ENCODE measurements around the gene SMC6.

Gene SMC6

DNA sequence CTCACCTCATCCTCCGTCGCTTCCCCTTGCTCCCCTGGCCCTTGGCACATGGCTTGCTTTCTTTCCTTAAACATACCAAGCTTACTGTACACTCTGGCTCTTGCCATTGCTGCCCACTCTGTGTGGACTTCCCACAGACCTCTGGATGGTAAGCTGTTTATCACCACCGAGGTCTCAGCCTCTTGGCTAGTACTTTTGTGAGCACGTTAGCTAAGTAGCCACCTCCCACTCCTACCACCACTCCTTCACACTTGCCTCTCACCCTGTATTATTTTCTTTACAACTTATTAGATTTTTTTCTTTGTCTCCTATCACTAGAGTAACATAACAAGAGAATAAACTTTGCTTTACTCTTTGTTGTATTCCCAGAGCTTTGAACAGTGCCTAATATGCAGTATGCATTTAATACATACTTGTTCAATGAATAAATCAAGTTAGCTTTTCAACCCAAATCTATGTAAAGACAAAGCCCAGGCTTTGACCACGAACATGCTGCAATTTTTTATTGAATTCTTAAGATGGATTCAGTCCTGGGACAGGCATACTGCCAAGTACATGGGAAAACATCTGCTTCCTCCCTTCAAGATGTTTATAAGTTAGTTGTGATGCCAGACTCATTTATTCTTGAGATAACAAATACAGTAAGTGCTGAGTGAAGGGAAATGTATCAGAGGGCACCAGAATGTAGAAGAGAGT, 37.7 kb upstream of the SMC6 start:
- no peaks in the 10 kb centered on the region for H3K4me1 ChIP-seq
- H3K27ac ChIP-seq: no peak overlapping the region
- peaks cover 0 to 3% of the 10 kb centered on the region in 2 donors for H3K27me3 ChIP-seq
- intact Hi-C loops (cut with DNase I; ENCODE audit: low total_unique reads): no loop called here
- DNase-seq: no peak
- TF ChIP-seq, protein P1, sequence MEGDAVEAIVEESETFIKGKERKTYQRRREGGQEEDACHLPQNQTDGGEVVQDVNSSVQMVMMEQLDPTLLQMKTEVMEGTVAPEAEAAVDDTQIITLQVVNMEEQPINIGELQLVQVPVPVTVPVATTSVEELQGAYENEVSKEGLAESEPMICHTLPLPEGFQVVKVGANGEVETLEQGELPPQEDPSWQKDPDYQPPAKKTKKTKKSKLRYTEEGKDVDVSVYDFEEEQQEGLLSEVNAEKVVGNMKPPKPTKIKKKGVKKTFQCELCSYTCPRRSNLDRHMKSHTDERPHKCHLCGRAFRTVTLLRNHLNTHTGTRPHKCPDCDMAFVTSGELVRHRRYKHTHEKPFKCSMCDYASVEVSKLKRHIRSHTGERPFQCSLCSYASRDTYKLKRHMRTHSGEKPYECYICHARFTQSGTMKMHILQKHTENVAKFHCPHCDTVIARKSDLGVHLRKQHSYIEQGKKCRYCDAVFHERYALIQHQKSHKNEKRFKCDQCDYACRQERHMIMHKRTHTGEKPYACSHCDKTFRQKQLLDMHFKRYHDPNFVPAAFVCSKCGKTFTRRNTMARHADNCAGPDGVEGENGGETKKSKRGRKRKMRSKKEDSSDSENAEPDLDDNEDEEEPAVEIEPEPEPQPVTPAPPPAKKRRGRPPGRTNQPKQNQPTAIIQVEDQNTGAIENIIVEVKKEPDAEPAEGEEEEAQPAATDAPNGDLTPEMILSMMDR (IDR thresholded peaks at IDR 0.05): no peak
- H3K36me3 ChIP-seq: no peaks in the 10 kb centered on the region
- H3K4me3 ChIP-seq: no peak overlapping the region
- H3K9me3 ChIP-seq: no peaks in the 10 kb centered on the region

- TF ChIP-seq, protein P1 (IDR thresholded peaks at IDR 0.05): no peak
- Histone ChIP-seq H3K36me3 (no peaks in the 10 kb centered on the region), H3K4me1 (no peaks in the 10 kb centered on the region), H3K27ac (no peak overlapping the region), H3K27me3 (peaks cover 0 to 3% of the 10 kb centered on the region in 2 donors), H3K4me3 (no peak overlapping the region), H3K9me3 (no peaks in the 10 kb centered on the region)
- intact Hi-C loops (cut with DNase I; ENCODE audit: low total_unique reads): no loop called here
- no peak for DNase-seq
These were observed 36.9 kb upstream of the SMC6 start for GRCh38 chr2:17790536-17790935.

GRCh38 chr2:17788773-17789172, 35.2 kb upstream of the SMC6 start:
- Histone ChIP-seq H3K9me3 (no peaks in the 10 kb centered on the region), H3K4me1 (no peaks in the 10 kb centered on the region), H3K27me3 (peaks cover 0 to 3% of the 10 kb centered on the region in 2 donors), H3K36me3 (no peaks in the 10 kb centered on the region), H3K4me3 (no peak overlapping the region), H3K27ac (no peak overlapping the region)
- intact Hi-C loops (cut with DNase I; ENCODE audit: low total_unique reads): no loop called here
- TF ChIP-seq, protein P1 (IDR thresholded peaks at IDR 0.05): no peak
- no peak for DNase-seq

GRCh38 chr2:17786727-17787126, 33.1 kb upstream of the SMC6 start:
- no peaks in the 10 kb centered on the region for H3K9me3 ChIP-seq
- no peaks in the 10 kb centered on the region for H3K36me3 ChIP-seq
- DNase-seq: no peak
- H3K4me1 ChIP-seq: no peaks in the 10 kb centered on the region
- H3K27ac ChIP-seq: no peak overlapping the region
- no peak overlapping the region for H3K4me3 ChIP-seq
- TF ChIP-seq, protein P1 (IDR thresholded peaks at IDR 0.05): no peak
- peaks cover 0 to 3% of the 10 kb centered on the region in 2 donors for H3K27me3 ChIP-seq
- intact Hi-C loops (cut with DNase I; ENCODE audit: low total_unique reads): no loop called here

DNA sequence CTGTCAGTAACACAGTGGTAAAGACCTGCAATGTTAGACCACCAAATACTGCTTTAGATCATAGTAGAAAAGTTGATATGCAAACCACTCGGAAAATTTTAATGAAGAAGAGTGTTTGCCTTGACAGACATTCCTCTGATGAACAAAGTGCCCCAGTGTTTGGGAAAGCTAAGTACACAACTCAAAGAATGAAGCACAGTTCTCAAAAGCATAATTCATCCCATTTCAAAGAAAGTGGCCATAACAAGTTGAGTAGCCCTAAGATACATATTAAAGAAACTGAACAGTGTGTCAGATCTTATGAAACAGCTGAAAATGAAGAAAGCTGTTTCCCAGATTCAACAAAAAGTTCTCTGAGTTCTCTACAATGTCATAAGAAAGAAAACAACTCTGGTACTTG, 27.9 kb upstream of the SMC6 start:
- no peak overlapping the region for H3K27ac ChIP-seq

More for the DNA sequence above, 27.9 kb upstream of the SMC6 start:
- no peaks in the 10 kb centered on the region for H3K9me3 ChIP-seq
- intact Hi-C loops (cut with DNase I; ENCODE audit: low total_unique reads): no loop called here
- H3K4me1 ChIP-seq: no peaks in the 10 kb centered on the region
- H3K4me3 ChIP-seq: no peak overlapping the region
- no peak for DNase-seq
- TF ChIP-seq, protein P1 (IDR thresholded peaks at IDR 0.05): no peak
- H3K27me3 ChIP-seq: no peaks in the 10 kb centered on the region
- peaks cover 0 to 12% (median 11%) of the 10 kb centered on the region in 3 donors for H3K36me3 ChIP-seq
